HG03439 (cell line): Measurements from ENCODE around the gene TECTB.

Source experiments
- ATAC-seq: cut with Tn5 transposase; IDR thresholded peaks from one replicate; pipeline ENCODE4 v1.9.1; 2021; ENCODE audit warnings: mild to moderate bottlenecking, moderate library complexity; ENCODE audit not compliant: unreplicated experiment

Gene TECTB

GRCh38 chr10:112307358-112308124 lies 24.3 kb downstream of the TECTB start:
- ATAC-seq = peak; percentile 66

GRCh38 chr10:112308125-112308502 lies 24.9 kb downstream of the TECTB start:
- ATAC-seq = no peak

- ATAC-seq = no peak
Observed at GRCh38 chr10:112311481-112311880, 28.3 kb downstream of the TECTB start.

GRCh38 chr10:112313234-112313633 lies 30.0 kb downstream of the TECTB start:
- ATAC-seq = no peak

GRCh38 chr10:112313911-112314310 lies 30.7 kb downstream of the TECTB start:
- ATAC-seq = no peak

GRCh38 chr10:112314822-112315474 lies 31.7 kb downstream of the TECTB start:
- ATAC-seq = no peak

- ATAC-seq = no peak
Observed at GRCh38 chr10:112327678-112328077, 44.5 kb downstream of the TECTB start.

GRCh38 chr10:112330162-112330561 lies 47.0 kb downstream of the TECTB start:
- no peak for ATAC-seq

GRCh38 chr10:112330607-112331160 lies 47.5 kb downstream of the TECTB start:
- no peak for ATAC-seq

- ATAC-seq = no peak
Observed at GRCh38 chr10:112332022-112332421, 48.8 kb downstream of the TECTB start.

GRCh38 chr10:112332509-112333228 lies 49.5 kb downstream of the TECTB start:
- no peak for ATAC-seq

GRCh38 chr10:112333452-112333851 lies 50.3 kb downstream of the TECTB start:
- no peak for ATAC-seq

GRCh38 chr10:112335111-112335867 lies 52.1 kb downstream of the TECTB start:
- no peak for ATAC-seq

- ATAC-seq = no peak
Observed at GRCh38 chr10:112335868-112336265, 52.7 kb downstream of the TECTB start.

- no peak for ATAC-seq
Observed at GRCh38 chr10:112336556-112337201, 53.5 kb downstream of the TECTB start.

GRCh38 chr10:112338957-112339356 lies 55.8 kb downstream of the TECTB start:
- ATAC-seq = no peak

- ATAC-seq = no peak
Observed at GRCh38 chr10:112340601-112341000, 57.4 kb downstream of the TECTB start.

- no peak for ATAC-seq
Observed at GRCh38 chr10:112343056-112343806, 60.0 kb downstream of the TECTB start.

GRCh38 chr10:112344261-112344660 lies 61.1 kb downstream of the TECTB start:
- no peak for ATAC-seq

GRCh38 chr10:112345202-112345601 lies 62.0 kb downstream of the TECTB start:
- no peak for ATAC-seq
